ENCODE measurements around the gene NEDD4.
"Not testable (repeated sequence)": the region's sequence is repeated elsewhere in the genome, so short reads cannot be mapped to it uniquely, and the experiment has no call there.

Gene NEDD4

GRCh38 chr15:56031836-56032235, 38.4 kb upstream of the NEDD4 start:
- no peaks in the 10 kb centered on the region for H3K4me1 ChIP-seq (ENCODE audit: control insufficient read depth, insufficient read depth, low read length)

DNA sequence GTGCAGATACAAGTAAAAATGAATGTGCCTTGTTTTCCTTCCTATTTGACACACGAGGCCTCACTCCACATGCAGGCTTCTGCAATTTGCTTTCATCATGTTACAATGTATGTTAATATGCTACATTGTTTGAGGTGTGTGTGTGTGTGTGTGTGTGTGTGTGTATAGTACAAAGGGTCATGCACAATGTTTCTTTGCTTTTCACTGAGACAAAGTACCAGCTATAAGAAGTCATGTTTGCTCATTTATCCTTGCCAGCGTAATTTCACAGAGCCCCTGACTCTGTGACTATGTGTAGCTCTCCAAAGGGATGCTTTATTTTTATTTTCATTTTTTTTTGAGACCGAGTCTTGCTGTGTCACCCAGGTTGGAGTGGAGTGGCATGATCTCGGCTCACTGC, 38.0 kb upstream of the NEDD4 start:
- DNase-seq (ENCODE audit: low read depth, low spot score) = no peak
- no peak overlapping the region for H3K4me3 ChIP-seq (ENCODE audit: low read length)
- no peaks in the 10 kb centered on the region for H3K27me3 ChIP-seq (ENCODE audit: control insufficient read depth, insufficient read depth, low read length)
- no peaks in the 10 kb centered on the region for H3K36me3 ChIP-seq (ENCODE audit: control insufficient read depth, insufficient read depth, low read length)
- WGBS (ENCODE audit: insufficient coverage, insufficient read length) = no CpG with 5 or more reads among the region's 4 CpGs
- H3K27ac ChIP-seq (ENCODE audit: low read length) = no peak overlapping the region
- H3K9me3 ChIP-seq (ENCODE audit: control insufficient read depth, insufficient read depth, low read length) = no peaks in the 10 kb centered on the region
- no peaks in the 10 kb centered on the region for H3K4me1 ChIP-seq (ENCODE audit: control insufficient read depth, insufficient read depth, low read length)

More at GRCh38 chr15:56031836-56032235, 38.4 kb upstream of the NEDD4 start:
- Histone ChIP-seq H3K9me3 (ENCODE audit: control insufficient read depth, insufficient read depth, low read length) (no peaks in the 10 kb centered on the region), H3K27me3 (ENCODE audit: control insufficient read depth, insufficient read depth, low read length) (no peaks in the 10 kb centered on the region), H3K4me3 (ENCODE audit: low read length) (no peak overlapping the region), H3K36me3 (ENCODE audit: control insufficient read depth, insufficient read depth, low read length) (no peaks in the 10 kb centered on the region), H3K27ac (ENCODE audit: low read length) (no peak overlapping the region)
- DNase-seq (ENCODE audit: low read depth, low spot score) = no peak
- no CpG with 5 or more reads among the region's 6 CpGs for WGBS (ENCODE audit: insufficient coverage, insufficient read length)

DNA sequence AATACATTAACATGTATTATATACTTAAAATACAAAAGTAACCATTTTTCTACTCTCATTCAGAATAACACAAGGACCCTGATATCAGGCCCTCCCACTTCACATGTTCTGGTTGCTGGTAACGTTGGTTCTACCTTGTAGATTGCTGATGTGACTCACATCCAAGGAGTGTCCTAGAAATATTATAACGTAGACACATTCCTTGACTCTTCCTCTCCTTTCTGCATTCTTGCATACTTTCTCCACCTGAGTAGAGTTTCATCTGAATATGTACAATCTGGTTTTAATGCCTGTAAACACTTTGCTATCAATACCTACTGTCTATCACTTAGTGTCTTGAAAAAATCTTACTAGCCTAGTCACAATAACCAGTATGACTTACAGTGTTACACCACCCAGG, 35.0 kb upstream of the NEDD4 start:
- DNase-seq (ENCODE audit: low read depth, low spot score) = no peak
- Histone ChIP-seq H3K4me3 (ENCODE audit: low read length) (no peak overlapping the region), H3K27ac (ENCODE audit: low read length) (no peak overlapping the region), H3K4me1 (ENCODE audit: control insufficient read depth, insufficient read depth, low read length) (no peaks in the 10 kb centered on the region), H3K27me3 (ENCODE audit: control insufficient read depth, insufficient read depth, low read length) (no peaks in the 10 kb centered on the region), H3K9me3 (ENCODE audit: control insufficient read depth, insufficient read depth, low read length) (no peaks in the 10 kb centered on the region), H3K36me3 (ENCODE audit: control insufficient read depth, insufficient read depth, low read length) (no peaks in the 10 kb centered on the region)
- WGBS (ENCODE audit: insufficient coverage, insufficient read length) = no CpG with 5 or more reads among the region's 2 CpGs

DNA sequence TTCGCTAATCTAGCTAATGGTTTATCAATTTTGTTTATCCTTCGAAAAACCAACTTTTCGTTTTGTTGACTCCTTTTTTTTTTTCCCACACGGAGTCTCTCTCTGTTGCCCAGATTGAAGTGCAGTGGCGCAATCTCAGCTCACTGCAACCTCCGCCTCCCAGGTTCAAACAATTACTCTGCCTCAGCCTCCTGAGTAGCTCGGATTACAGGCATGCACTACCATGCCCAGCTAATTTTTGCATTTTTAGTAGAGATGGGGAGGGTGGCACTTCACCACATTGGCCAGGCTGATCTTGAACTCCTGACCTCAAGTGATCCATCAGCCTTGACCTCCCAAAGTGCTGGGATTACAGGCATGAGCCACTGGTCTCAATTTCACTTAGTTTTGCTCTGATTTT, 29.7 kb upstream of the NEDD4 start:
- not testable (repeated sequence) for H3K27ac ChIP-seq (ENCODE audit: low read length); H3K27me3 ChIP-seq (ENCODE audit: control insufficient read depth, insufficient read depth, low read length); H3K36me3 ChIP-seq (ENCODE audit: control insufficient read depth, insufficient read depth, low read length); DNase-seq (ENCODE audit: low read depth, low spot score); H3K4me1 ChIP-seq (ENCODE audit: control insufficient read depth, insufficient read depth, low read length); H3K4me3 ChIP-seq (ENCODE audit: low read length); H3K9me3 ChIP-seq (ENCODE audit: control insufficient read depth, insufficient read depth, low read length)
- no CpG with 5 or more reads among the region's 7 CpGs for WGBS (ENCODE audit: insufficient coverage, insufficient read length)

DNA sequence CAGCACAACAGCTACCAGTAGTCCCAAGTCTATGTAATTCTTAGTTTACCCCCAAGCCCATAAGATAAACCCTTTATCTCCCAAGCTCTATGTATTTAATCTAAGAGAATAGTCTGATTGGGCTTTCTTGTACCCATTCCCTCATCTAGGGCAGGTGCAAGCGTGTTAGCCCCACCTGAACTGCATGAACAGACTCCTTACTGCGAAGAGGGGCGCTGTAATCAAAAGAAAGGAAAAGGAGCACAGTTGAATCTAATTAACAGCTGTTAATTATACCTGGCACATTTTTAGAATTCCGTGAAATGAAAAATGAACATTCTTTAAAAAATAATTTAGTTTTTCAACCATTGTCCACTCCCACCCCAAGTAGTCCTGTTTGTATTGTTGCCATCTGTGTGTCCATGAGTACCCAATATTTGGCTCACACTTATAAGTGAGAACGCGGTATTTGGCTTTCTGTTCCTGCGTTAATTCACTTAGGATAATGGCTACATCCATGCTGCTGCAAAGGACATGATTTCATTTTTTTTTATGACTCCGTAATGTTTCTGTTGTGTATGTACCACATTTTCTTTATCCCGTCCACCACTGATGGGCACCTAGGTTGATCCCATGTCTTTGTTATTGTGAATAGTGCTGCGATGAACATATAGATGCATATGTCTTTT, 26.5 kb upstream of the NEDD4 start:
- WGBS (ENCODE audit: insufficient coverage, insufficient read length) = no CpG with 5 or more reads among the region's 10 CpGs
- no peak overlapping the region for H3K4me3 ChIP-seq (ENCODE audit: low read length)
- no peaks in the 10 kb centered on the region for H3K4me1 ChIP-seq (ENCODE audit: control insufficient read depth, insufficient read depth, low read length)
- H3K36me3 ChIP-seq (ENCODE audit: control insufficient read depth, insufficient read depth, low read length) = no peaks in the 10 kb centered on the region
- no peaks in the 10 kb centered on the region for H3K27me3 ChIP-seq (ENCODE audit: control insufficient read depth, insufficient read depth, low read length)
- no peak for DNase-seq (ENCODE audit: low read depth, low spot score)
- H3K27ac ChIP-seq (ENCODE audit: low read length) = no peak overlapping the region
- no peaks in the 10 kb centered on the region for H3K9me3 ChIP-seq (ENCODE audit: control insufficient read depth, insufficient read depth, low read length)

DNA sequence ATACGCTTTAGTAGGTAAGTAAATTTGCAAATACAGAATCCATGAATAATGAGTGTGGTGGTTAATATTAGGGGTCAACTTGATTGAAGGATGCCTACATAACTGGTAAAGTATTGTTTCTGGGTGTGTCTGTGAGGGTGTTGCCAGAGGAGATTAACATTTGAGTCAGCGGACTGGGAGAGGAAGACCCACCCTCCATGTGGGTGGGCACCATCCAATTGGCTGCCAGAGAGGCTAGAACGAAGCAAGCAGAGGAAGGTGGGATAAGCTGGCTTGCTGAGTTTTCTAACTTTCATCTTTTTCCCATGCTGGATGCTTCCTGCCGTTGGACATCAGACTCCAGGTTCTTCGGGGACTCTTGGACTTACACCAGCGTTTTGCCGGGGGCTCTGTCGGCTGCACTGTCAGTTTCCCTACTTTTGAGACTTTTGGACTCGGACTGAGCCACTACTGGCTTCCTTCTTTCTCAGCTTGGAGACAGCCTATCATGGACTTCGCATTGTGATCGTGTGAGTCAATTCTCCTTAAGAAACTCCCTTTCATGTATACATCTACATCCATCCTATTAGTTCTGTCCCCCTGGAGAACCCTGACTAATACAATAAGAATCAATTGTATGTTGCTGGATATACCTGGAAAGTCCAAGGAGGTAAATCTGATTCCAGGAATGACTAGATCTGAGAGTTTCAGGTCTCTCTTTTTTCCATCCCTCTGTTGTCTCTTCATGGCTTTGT, 25.8 kb upstream of the NEDD4 start:
- peaks cover 3% of the 10 kb centered on the region for H3K9me3 ChIP-seq (ENCODE audit: control insufficient read depth, insufficient read depth, low read length)

DNA sequence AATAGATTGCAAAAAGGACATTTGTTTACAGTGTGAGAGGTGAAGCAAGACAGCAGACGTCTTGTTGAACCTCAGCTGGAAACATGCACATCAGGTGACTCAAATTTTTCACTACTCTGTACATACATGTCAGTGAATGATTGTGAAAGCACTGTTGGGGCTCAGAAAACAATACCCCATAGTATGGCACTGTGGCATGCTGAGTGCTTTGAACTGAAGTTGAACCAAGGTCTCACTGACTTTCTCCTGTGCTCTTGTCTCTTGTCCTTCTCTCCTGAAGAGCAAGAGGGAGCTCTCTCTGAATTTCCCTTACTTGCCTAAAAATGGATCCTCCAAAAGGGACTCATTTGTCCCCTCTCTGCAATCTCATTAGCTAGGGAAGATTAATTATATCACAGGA, 24.5 kb upstream of the NEDD4 start:
- H3K27ac ChIP-seq (ENCODE audit: low read length) = no peak overlapping the region
- DNase-seq (ENCODE audit: low read depth, low spot score) = no peak
- H3K27me3 ChIP-seq (ENCODE audit: control insufficient read depth, insufficient read depth, low read length) = no peaks in the 10 kb centered on the region
- no peak overlapping the region for H3K4me3 ChIP-seq (ENCODE audit: low read length)
- no peaks in the 10 kb centered on the region for H3K4me1 ChIP-seq (ENCODE audit: control insufficient read depth, insufficient read depth, low read length)
- H3K9me3 ChIP-seq (ENCODE audit: control insufficient read depth, insufficient read depth, low read length) = peaks cover 3% of the 10 kb centered on the region
- H3K36me3 ChIP-seq (ENCODE audit: control insufficient read depth, insufficient read depth, low read length) = no peaks in the 10 kb centered on the region
- no CpG with 5 or more reads among the region's 1 CpG for WGBS (ENCODE audit: insufficient coverage, insufficient read length)

More for the DNA sequence above, 25.8 kb upstream of the NEDD4 start:
- Histone ChIP-seq H3K4me3 (ENCODE audit: low read length) (no peak overlapping the region), H3K27me3 (ENCODE audit: control insufficient read depth, insufficient read depth, low read length) (no peaks in the 10 kb centered on the region), H3K36me3 (ENCODE audit: control insufficient read depth, insufficient read depth, low read length) (no peaks in the 10 kb centered on the region), H3K4me1 (ENCODE audit: control insufficient read depth, insufficient read depth, low read length) (no peaks in the 10 kb centered on the region), H3K27ac (ENCODE audit: low read length) (no peak overlapping the region)
- no peak for DNase-seq (ENCODE audit: low read depth, low spot score)
- WGBS (ENCODE audit: insufficient coverage, insufficient read length) = no CpG with 5 or more reads among the region's 11 CpGs

- no peak overlapping the region for H3K4me3 ChIP-seq (ENCODE audit: low read length)
- no peak for DNase-seq (ENCODE audit: low read depth, low spot score)
- H3K9me3 ChIP-seq (ENCODE audit: control insufficient read depth, insufficient read depth, low read length) = peaks cover 3% of the 10 kb centered on the region
- H3K36me3 ChIP-seq (ENCODE audit: control insufficient read depth, insufficient read depth, low read length) = no peaks in the 10 kb centered on the region
- no peak overlapping the region for H3K27ac ChIP-seq (ENCODE audit: low read length)
- H3K4me1 ChIP-seq (ENCODE audit: control insufficient read depth, insufficient read depth, low read length) = no peaks in the 10 kb centered on the region
- no CpG with 5 or more reads among the region's 5 CpGs for WGBS (ENCODE audit: insufficient coverage, insufficient read length)
- no peaks in the 10 kb centered on the region for H3K27me3 ChIP-seq (ENCODE audit: control insufficient read depth, insufficient read depth, low read length)
Observed at GRCh38 chr15:56017511-56017910, 24.1 kb upstream of the NEDD4 start.

DNA sequence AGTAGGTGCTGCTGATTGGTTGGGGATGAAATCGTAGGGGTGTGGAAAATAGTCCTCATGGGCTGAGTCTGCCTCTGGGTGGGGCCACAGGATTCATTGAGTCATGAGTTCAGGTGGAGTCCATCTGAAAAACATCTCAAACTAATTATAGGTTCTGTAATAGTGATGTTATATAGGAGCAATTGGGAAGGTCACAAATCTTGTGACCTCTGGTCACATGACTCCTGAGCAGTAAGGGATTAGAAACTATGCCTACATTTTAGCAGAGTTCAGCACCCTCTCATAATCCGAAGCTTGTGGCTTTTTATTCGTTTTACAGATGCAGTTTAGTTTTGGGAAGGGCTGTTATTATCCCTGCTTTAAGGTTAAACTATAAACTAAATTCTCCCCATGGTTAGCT, 22.9 kb upstream of the NEDD4 start:
- Histone ChIP-seq H3K4me3 (ENCODE audit: low read length) (no peak overlapping the region), H3K27me3 (ENCODE audit: control insufficient read depth, insufficient read depth, low read length) (no peaks in the 10 kb centered on the region), H3K36me3 (ENCODE audit: control insufficient read depth, insufficient read depth, low read length) (no peaks in the 10 kb centered on the region), H3K27ac (ENCODE audit: low read length) (no peak overlapping the region), H3K9me3 (ENCODE audit: control insufficient read depth, insufficient read depth, low read length) (peaks cover 3% of the 10 kb centered on the region), H3K4me1 (ENCODE audit: control insufficient read depth, insufficient read depth, low read length) (no peaks in the 10 kb centered on the region)
- DNase-seq (ENCODE audit: low read depth, low spot score) = no peak
- WGBS (ENCODE audit: insufficient coverage, insufficient read length) = no CpG with 5 or more reads among the region's 3 CpGs

- Histone ChIP-seq H3K9me3 (ENCODE audit: control insufficient read depth, insufficient read depth, low read length) (peaks cover 3% of the 10 kb centered on the region), H3K27ac (ENCODE audit: low read length) (no peak overlapping the region), H3K27me3 (ENCODE audit: control insufficient read depth, insufficient read depth, low read length) (no peaks in the 10 kb centered on the region), H3K4me1 (ENCODE audit: control insufficient read depth, insufficient read depth, low read length) (no peaks in the 10 kb centered on the region), H3K36me3 (ENCODE audit: control insufficient read depth, insufficient read depth, low read length) (no peaks in the 10 kb centered on the region), H3K4me3 (ENCODE audit: low read length) (no peak overlapping the region)
- no peak for DNase-seq (ENCODE audit: low read depth, low spot score)
- WGBS (ENCODE audit: insufficient coverage, insufficient read length) = no CpG with 5 or more reads among the region's 4 CpGs
Observed at GRCh38 chr15:56014677-56015076, 21.3 kb upstream of the NEDD4 start.

GRCh38 chr15:56007053-56007452, 13.6 kb upstream of the NEDD4 start:
- not testable (repeated sequence) for H3K4me1 ChIP-seq (ENCODE audit: control insufficient read depth, insufficient read depth, low read length); H3K27ac ChIP-seq (ENCODE audit: low read length); DNase-seq (ENCODE audit: low read depth, low spot score); H3K9me3 ChIP-seq (ENCODE audit: control insufficient read depth, insufficient read depth, low read length); H3K36me3 ChIP-seq (ENCODE audit: control insufficient read depth, insufficient read depth, low read length); H3K27me3 ChIP-seq (ENCODE audit: control insufficient read depth, insufficient read depth, low read length)
- H3K4me3 ChIP-seq (ENCODE audit: low read length) = peak overlapping the region; percentile 37; the same call in 1 of the 2 replicates
- no CpG with 5 or more reads among the region's 40 CpGs for WGBS (ENCODE audit: insufficient coverage, insufficient read length)

Data from iPS DF 6.9 (cell line).